ENCODE measurements around the gene BCL6. TPM values are rescaled to one million over a fixed set of nuclear protein-coding genes. Genes with fewer than 3 reads are reported as not detected.

The BCL6 gene
- total RNA-seq, 6 donors from 2014 or later, result 80.4 to 268 (median 119) TPM

GRCh38 chr3:187741403-187742350 is 3.6 kb downstream of the BCL6 start:
- Histone ChIP-seq H3K4me1 (peaks cover 23 to 50% (median 27%) of the 10 kb centered on the region in 4 donors), H3K4me3 (peak overlapping the region; percentile 60 to 67 (median 64)), H3K36me3 (no peaks in the 10 kb centered on the region), H3K9me3 (no peaks in the 10 kb centered on the region), H3K27me3 (no peaks in the 10 kb centered on the region), H3K27ac (peak overlapping the region; percentile 97 to 99 (median 98))
- ATAC-seq (ENCODE audit: low FRiP score in 2 of 2), result peak; percentile 19 to 47
- peak; percentile 79 to 91 for DNase-seq
- WGBS, 2 donors, result 2 to 3% methylated on average over 33 to 35 of the region's 35 CpGs
- TF ChIP-seq POLR2A (IDR thresholded peaks at IDR 0.05) (peak in 3 of 4 donors; percentile 12 to 59 (median 25)), EP300 (IDR thresholded peaks at IDR 0.05) (peak in 1 of 4 donors; percentile 25), CTCF (IDR thresholded peaks at IDR 0.05) (peak; percentile 72 to 88 (median 81)), POLR2AphosphoS5 (IDR thresholded peaks at IDR 0.05) (peak; percentile 55 to 83)

GRCh38 chr3:187740421-187741399 is 4.6 kb downstream of the BCL6 start:
- Histone ChIP-seq H3K27ac (peak overlapping the region; percentile 97 to 99 (median 98)), H3K36me3 (no peaks in the 10 kb centered on the region), H3K27me3 (no peaks in the 10 kb centered on the region), H3K4me1 (peaks cover 33 to 60% (median 37%) of the 10 kb centered on the region in 4 donors), H3K4me3 (peak overlapping the region; percentile 60 to 67 (median 64)), H3K9me3 (no peaks in the 10 kb centered on the region)
- ATAC-seq (ENCODE audit: low FRiP score in 2 of 2) (peak; percentile 34 to 43), DNase-seq (peak; percentile 78 to 94)
- TF ChIP-seq POLR2A (IDR thresholded peaks at IDR 0.05) (peak in 1 of 4 donors; percentile 9), CTCF (IDR thresholded peaks at IDR 0.05) (peak; percentile 82 to 97 (median 94)), POLR2AphosphoS5 (IDR thresholded peaks at IDR 0.05) (peak; percentile 57 to 59), EP300 (IDR thresholded peaks at IDR 0.05) (no peak)
- WGBS, 2 donors, result 2 to 3% methylated on average over 28 to 39 of the region's 39 CpGs

GRCh38 chr3:187739561-187740332 is 5.5 kb downstream of the BCL6 start:
- Histone ChIP-seq H3K36me3 (peaks cover 0 to 1% (median 0%) of the 10 kb centered on the region in 4 donors), H3K4me3 (peak overlapping the region; percentile 20 to 67 (median 64)), H3K27ac (peak overlapping the region; percentile 97 to 99 (median 98)), H3K9me3 (no peaks in the 10 kb centered on the region), H3K27me3 (no peaks in the 10 kb centered on the region), H3K4me1 (peaks cover 36 to 69% (median 44%) of the 10 kb centered on the region in 4 donors)
- ATAC-seq (ENCODE audit: low FRiP score in 2 of 2) (peak; percentile 69 to 73), DNase-seq (peak; percentile 87 to 97)
- peak in 2 of 4 donors; percentile 38 to 70 for TF ChIP-seq POLR2A (IDR thresholded peaks at IDR 0.05)
- peak in 3 of 4 donors; percentile 49 to 93 (median 74) for TF ChIP-seq EP300 (IDR thresholded peaks at IDR 0.05)
- TF ChIP-seq POLR2AphosphoS5 (IDR thresholded peaks at IDR 0.05), result peak; percentile 59 to 72
- peak; percentile 97 to 99 (median 98) for TF ChIP-seq CTCF (IDR thresholded peaks at IDR 0.05)
- WGBS, 2 donors, result 1% methylated on average over 37 to 53 of the region's 53 CpGs

GRCh38 chr3:187739094-187739560 is 6.1 kb downstream of the BCL6 start:
- DNase-seq, result peak in 1 of 2 donors; percentile 77
- H3K27me3 ChIP-seq, result no peaks in the 10 kb centered on the region
- peak overlapping the region; percentile 20 to 67 (median 64) for H3K4me3 ChIP-seq
- ATAC-seq (ENCODE audit: low FRiP score in 2 of 2), result no peak
- no peaks in the 10 kb centered on the region for H3K9me3 ChIP-seq
- TF ChIP-seq EP300 (IDR thresholded peaks at IDR 0.05), result peak in 1 of 4 donors; percentile 89
- no peak for TF ChIP-seq POLR2AphosphoS5 (IDR thresholded peaks at IDR 0.05)
- 2 to 4% methylated on average over 22 of the region's 22 CpGs for WGBS, 2 donors
- H3K27ac ChIP-seq, result peak overlapping the region; percentile 97 to 99 (median 98)
- peaks cover 36 to 72% (median 45%) of the 10 kb centered on the region in 4 donors for H3K4me1 ChIP-seq
- peaks cover 0 to 7% (median 3%) of the 10 kb centered on the region in 4 donors for H3K36me3 ChIP-seq
